Heart right ventricle (tissue), 16 donors: ENCODE results near the gene CCNE1. TPM values are rescaled to one million over a fixed set of nuclear protein-coding genes. Genes with fewer than 3 reads are reported as not detected.

Source experiments
- ATAC-seq, 8 donors: fragments of 200-7000 bp; cut with Tn5 transposase; one replicate each; pipeline ENCODE4 v1.9.1; 2020; ENCODE audit warnings: mild to moderate bottlenecking in 8 of 8, moderate library complexity in 8 of 8, moderate number of reproducible peaks in 1 of 8
- DNase-seq, 2 donors: peaks; one replicate each; pipeline ENCODE4 v3.0.0-alpha.2; 2020
- H3K27ac ChIP-seq, 10 donors: fragments of 200-600 bp; sonication (generic) in 2 of 10; one replicate each; pipeline versions ENCODE4 v1.5.0 to v1.8.0; 2020 to 2022; ENCODE audit warnings: mild to moderate bottlenecking in 3 of 10
- H3K27me3 ChIP-seq, 7 donors: fragments of 200-600 bp; one replicate each; pipeline ENCODE4 v1.8.0; 2021 to 2022; ENCODE audit warnings: mild to moderate bottlenecking in 2 of 7
- H3K36me3 ChIP-seq, 9 donors: fragments of 200-600 bp; sonication (generic) in 1 of 9; one replicate each; pipeline versions ENCODE4 v1.5.0 to v1.8.0; 2020 to 2022; ENCODE audit warnings: mild to moderate bottlenecking in 2 of 9
- H3K4me1 ChIP-seq, 9 donors: fragments of 200-600 bp; sonication (generic) in 1 of 9; one replicate each; pipeline versions ENCODE4 v1.5.0 to v1.8.0; 2020 to 2022; ENCODE audit warnings: mild to moderate bottlenecking in 4 of 9
- H3K4me3 ChIP-seq, 10 donors: fragments of 200-600 bp; sonication (generic) in 2 of 10; one replicate each; pipeline versions ENCODE4 v1.5.0 to v1.8.0; 2020 to 2022; ENCODE audit warnings: mild to moderate bottlenecking in 7 of 10, moderate library complexity in 2 of 10
- H3K9me3 ChIP-seq, 11 donors: fragments of 200-600 bp in 10 of 11; sonication (generic) in 2 of 11; one replicate each; pipeline versions ENCODE4 v1.5.0 to v1.8.0; 2013 to 2022; ENCODE audit warnings: mild to moderate bottlenecking in 2 of 11, control low read depth in 1 of 11, moderate library complexity in 1 of 11
- WGBS, 2 donors: extraction: QIAGEN DNeasy Blood & Tissue Kit; methylation state at CpG; one replicate each; pipeline ENCODE4 v1.1.7; 2013; ENCODE audit warnings: inconsistent platforms in 1 of 2; 5-methylcytosine and 5-hydroxymethylcytosine counted together
- intact Hi-C, 10 donors: fragments of 100-400 bp; cut with DNase I; formaldehyde crosslinking; loops; one replicate each; pipeline versions ENCODE4 v1.11.1 to v1.14.2; 2022
- polyA plus RNA-seq, 2 donors: library from polyadenylated mRNA; stranded (reverse); fragments of 200-250 nt; gene quantifications; one replicate each; pipeline ENCODE4 v1.2.3, GENCODE V29; 2013
- total RNA-seq, 10 donors: library from RNA; stranded (reverse); fragmentation: NEBNext Ultra II Directional in 3 of 10; extraction: Animal tissue kit (Norgen Biotek cat#: 25700) in 3 of 10; gene quantifications; one replicate each; pipeline versions ENCODE4 v1.2.1 to v1.2.4, GENCODE V29; 2021 to 2023
- TF ChIP-seq, protein P1 (sequence below), 9 donors: fragments of 200-600 bp; sonication (generic) in 2 of 9; IDR thresholded peaks; one replicate each; pipeline versions ENCODE4 v1.5.0 to v1.8.0; 2021 to 2022; ENCODE audit warnings: antibody characterized with exemption in 9 of 9, mild to moderate bottlenecking in 5 of 9, moderate library complexity in 1 of 9
- donor health status: Arrhythmogenic right ventricular cardiomyopathy.
- donor health status: ischemic (EF 13 %, LVEDD 7.1; RV severe dilation, severe dysfunction).
- donor health status: healthy with polysubstance abuse.
- donor health status: DM: no; HTN: yes; CAD: no.
- donor health status: DM: no; HTN: no; CAD: no.
- donor health status: ischemic (EF 25% LVEDD 6.9; RV normal size, moderate dysfunction).
- donor health status: ischemic (EF 25% LVEDD 5.7; RV mildly dilated, moderate dysfunction).
- donor health status: healthy.
- donor health status: DM: yes; HTN: yes; CAD: no.
- donor health status: Ischemic cardiomyopathy.
- donor health status: ischemic (EF 35%, LVEDD 5.7; RV mildly dilated, moderate dysfunction).
- donor health status: nonischemic (EF 11% LVEDD 7.7; RV severe dilation, severe dysfunction).
- donor health status: DM: yes; HTN: yes; CAD: no.
- donor health status: PGD.
- donor health status: ischemic (EF 29% LVEDD 5.4; RV normal size, mild dysfunction).
- donor health status: nonischemic (EF 23%, LVEDD 6.1; RV moderate dilation, normal function).

Gene CCNE1
- total and polyA plus RNA-seq, 12 donors = 1.4 to 4.0 (median 2.4) TPM

DNA sequence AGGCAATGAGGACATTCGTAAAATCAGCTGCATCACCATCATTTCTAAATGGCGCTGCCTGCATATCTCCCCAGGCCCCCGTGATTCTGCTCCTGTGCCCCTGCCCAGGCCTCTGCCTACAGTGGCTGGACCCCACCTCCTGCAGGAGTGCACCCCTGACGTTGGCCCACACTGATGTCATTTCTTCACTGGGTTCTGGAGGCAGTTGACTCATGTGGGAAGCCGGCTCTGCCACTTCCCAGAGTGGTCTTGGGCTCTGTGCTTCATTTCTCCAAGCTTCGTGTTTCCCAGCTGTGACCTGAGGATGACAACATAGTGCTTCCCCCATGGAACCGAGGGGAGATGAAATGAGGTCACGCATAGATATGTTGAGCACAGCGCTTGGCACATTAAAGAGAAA lies 19.9 kb downstream of the CCNE1 start:
- peaks cover 0 to 28% (median 11%) of the 10 kb centered on the region in 7 donors for H3K27me3 ChIP-seq
- TF ChIP-seq, protein P1, sequence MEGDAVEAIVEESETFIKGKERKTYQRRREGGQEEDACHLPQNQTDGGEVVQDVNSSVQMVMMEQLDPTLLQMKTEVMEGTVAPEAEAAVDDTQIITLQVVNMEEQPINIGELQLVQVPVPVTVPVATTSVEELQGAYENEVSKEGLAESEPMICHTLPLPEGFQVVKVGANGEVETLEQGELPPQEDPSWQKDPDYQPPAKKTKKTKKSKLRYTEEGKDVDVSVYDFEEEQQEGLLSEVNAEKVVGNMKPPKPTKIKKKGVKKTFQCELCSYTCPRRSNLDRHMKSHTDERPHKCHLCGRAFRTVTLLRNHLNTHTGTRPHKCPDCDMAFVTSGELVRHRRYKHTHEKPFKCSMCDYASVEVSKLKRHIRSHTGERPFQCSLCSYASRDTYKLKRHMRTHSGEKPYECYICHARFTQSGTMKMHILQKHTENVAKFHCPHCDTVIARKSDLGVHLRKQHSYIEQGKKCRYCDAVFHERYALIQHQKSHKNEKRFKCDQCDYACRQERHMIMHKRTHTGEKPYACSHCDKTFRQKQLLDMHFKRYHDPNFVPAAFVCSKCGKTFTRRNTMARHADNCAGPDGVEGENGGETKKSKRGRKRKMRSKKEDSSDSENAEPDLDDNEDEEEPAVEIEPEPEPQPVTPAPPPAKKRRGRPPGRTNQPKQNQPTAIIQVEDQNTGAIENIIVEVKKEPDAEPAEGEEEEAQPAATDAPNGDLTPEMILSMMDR (IDR thresholded peaks at IDR 0.05) = no peak
- H3K4me1 ChIP-seq = no peaks in the 10 kb centered on the region
- ATAC-seq = no peak
- no peaks in the 10 kb centered on the region for H3K36me3 ChIP-seq
- no peak for DNase-seq
- no peak overlapping the region for H3K4me3 ChIP-seq
- WGBS, 2 donors = 73 to 77% methylated on average over 9 of the region's 9 CpGs
- H3K27ac ChIP-seq = peak overlapping the region in 1 of 10 donors; percentile 34
- intact Hi-C loops = no loop called here
- no peaks in the 10 kb centered on the region for H3K9me3 ChIP-seq

DNA sequence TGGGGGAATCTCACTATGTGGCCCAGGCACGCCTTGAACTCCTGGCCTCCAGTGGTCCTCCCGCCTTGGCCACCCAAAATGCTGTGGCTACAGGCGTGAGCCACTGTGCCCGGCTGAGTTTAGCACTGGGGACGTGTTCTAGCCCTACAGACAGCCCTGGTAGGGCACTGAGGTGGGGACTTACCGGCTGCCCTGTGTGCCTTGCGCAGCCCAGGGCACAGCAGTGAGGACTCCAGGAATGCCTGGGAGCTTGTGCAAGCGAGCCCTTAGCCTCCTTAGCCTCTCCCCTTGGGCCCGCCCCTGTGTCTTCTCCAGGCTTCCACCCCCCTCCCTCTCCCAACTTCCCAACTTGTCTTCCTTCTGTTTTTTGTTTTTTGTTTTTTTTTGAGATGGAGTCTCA lies 21.0 kb downstream of the CCNE1 start:
- 87% methylated on average over 9 of the region's 9 CpGs for WGBS, 2 donors
- Histone ChIP-seq H3K9me3 (no peaks in the 10 kb centered on the region), H3K27ac (no peak overlapping the region), H3K36me3 (no peaks in the 10 kb centered on the region), H3K4me1 (no peaks in the 10 kb centered on the region), H3K4me3 (no peak overlapping the region), H3K27me3 (peaks cover 0 to 28% (median 11%) of the 10 kb centered on the region in 7 donors)
- TF ChIP-seq, protein P1 (IDR thresholded peaks at IDR 0.05) = no peak
- intact Hi-C loops = no loop called here
- no peak for DNase-seq
- ATAC-seq = no peak

DNA sequence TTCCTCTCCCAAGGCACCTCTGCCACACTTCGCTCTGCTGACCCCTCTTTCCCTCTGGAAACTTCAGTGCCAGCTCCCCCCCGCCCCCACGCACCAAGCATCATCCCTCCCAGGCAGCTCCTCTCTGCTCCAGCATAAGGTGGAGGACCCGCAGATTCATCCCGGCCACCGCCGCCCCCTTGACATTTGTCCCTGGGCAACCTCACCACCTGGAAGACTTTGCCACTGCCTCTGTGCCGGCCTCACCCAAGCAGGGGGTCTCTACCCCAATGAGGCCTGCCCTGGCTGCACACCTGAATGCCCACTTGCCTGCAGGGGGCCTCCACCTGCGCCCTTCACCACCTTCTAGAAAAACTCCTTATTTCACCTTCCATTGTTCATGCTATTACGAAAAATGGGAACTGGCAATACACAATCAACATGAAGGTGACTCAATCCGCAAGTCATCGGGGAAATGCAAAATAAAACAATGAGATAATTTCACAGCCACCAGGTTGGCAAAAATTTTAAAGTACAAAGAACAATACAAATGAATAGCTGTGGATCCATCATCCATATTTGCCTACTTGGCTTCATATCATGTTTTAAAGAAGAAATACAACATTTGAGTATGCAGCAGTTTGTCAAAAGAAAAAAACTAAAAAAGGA lies 21.9 kb downstream of the CCNE1 start:
- Histone ChIP-seq H3K27me3 (peaks cover 0 to 31% (median 11%) of the 10 kb centered on the region in 7 donors), H3K4me3 (no peak overlapping the region), H3K9me3 (no peaks in the 10 kb centered on the region), H3K27ac (no peak overlapping the region), H3K36me3 (no peaks in the 10 kb centered on the region), H3K4me1 (no peaks in the 10 kb centered on the region)
- ATAC-seq = no peak
- TF ChIP-seq, protein P1 (IDR thresholded peaks at IDR 0.05) = no peak
- no peak for DNase-seq
- WGBS, 2 donors = 87 to 89% methylated on average over 12 of the region's 12 CpGs
- intact Hi-C loops = no loop called here

DNA sequence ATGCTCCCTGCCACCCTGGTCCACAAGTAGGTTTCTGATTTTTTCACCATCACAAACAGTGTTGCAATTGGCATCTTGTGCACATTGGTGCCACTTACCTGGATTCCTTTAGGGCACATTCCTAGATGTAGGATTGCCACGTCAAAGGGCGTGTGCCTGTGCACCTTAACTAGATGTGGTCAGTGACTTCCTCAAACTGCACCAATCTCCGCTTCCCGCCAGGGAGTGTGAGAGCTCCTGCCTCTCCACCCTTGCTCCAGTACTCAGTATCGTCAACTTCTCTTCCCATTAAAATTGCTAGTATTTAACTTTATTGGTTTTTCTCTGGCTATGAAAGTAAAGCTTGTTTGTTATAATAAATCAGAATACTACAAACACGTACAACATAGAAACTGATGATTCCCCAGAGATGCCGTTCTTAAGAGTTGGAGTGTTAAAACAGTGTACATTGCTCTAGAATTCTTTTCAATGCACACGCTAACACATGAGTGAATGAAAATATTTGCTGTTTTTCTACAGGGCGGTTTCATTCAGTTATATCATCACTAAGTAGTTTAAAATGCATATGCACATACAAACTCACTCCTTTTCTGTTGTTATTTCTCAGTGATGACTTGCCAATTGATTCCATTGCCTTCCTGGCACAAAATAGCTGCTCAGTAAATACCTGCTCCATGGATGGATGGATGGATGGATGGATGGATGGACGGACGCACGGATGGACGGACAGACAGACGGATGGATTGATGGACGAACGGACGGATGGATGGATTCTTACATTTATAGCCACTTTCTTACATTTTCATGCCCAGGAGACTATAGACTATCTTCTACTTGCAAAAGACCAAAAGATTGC lies 23.4 kb downstream of the CCNE1 start:
- DNase-seq (no peak), ATAC-seq (no peak)

More for the DNA sequence above, 23.4 kb downstream of the CCNE1 start:
- H3K4me1 ChIP-seq = no peaks in the 10 kb centered on the region
- H3K27ac ChIP-seq = no peak overlapping the region
- WGBS, 2 donors = 79 to 85% methylated on average over 17 of the region's 17 CpGs
- H3K36me3 ChIP-seq = no peaks in the 10 kb centered on the region
- TF ChIP-seq, protein P1 (IDR thresholded peaks at IDR 0.05) = no peak
- intact Hi-C loops = no loop called here
- H3K4me3 ChIP-seq = no peak overlapping the region
- H3K27me3 ChIP-seq = peaks cover 0 to 42% (median 18%) of the 10 kb centered on the region in 7 donors
- no peaks in the 10 kb centered on the region for H3K9me3 ChIP-seq
